T-helper 2 cell (primary cell): Measurements from ENCODE around the gene MAGEA4.
"Not testable (repeated sequence)": the region's sequence is repeated elsewhere in the genome, so short reads cannot be mapped to it uniquely, and the experiment has no call there.

Source experiments
- DNase-seq, 5 experiments: peaks; one replicate each; pipeline versions ENCODE4 v3.0.0 to v3.0.0-alpha.2; 2012 to 2022
- total RNA-seq, 2 donors: gene quantifications; one replicate each; lab custom pipeline; 2026; lab: John Stamatoyannopoulos, UW

Gene MAGEA4
- total RNA-seq: 0 reads per million in 2 donors

GRCh38 chrX:151912780-151913179, at the start of gene MAGEA4:
TSS of gene MAGEA4 (plus strand) at chrX:151912889. CDS start at chrX:151923665, 10,776 bp downstream.
- no peak for DNase-seq

- no peak for DNase-seq
Observed at GRCh38 chrX:151870602-151871001, 42.1 kb upstream of the MAGEA4 start.

- DNase-seq: no peak
Observed at GRCh38 chrX:151871244-151871643, 41.4 kb upstream of the MAGEA4 start.

- DNase-seq: no peak
Observed at GRCh38 chrX:151873096-151873495, 39.6 kb upstream of the MAGEA4 start.

- DNase-seq: no peak
Observed at GRCh38 chrX:151875270-151876026, 37.2 kb upstream of the MAGEA4 start.

GRCh38 chrX:151878574-151878973, 34.1 kb upstream of the MAGEA4 start:
- DNase-seq: no peak

- no peak for DNase-seq
Observed at GRCh38 chrX:151879856-151880255, 32.8 kb upstream of the MAGEA4 start.

- no peak for DNase-seq
Observed at GRCh38 chrX:151880895-151881294, 31.8 kb upstream of the MAGEA4 start.

GRCh38 chrX:151889421-151889820, 23.3 kb upstream of the MAGEA4 start:
- DNase-seq: no peak

GRCh38 chrX:151896734-151897474, 15.8 kb upstream of the MAGEA4 start:
- no peak for DNase-seq

- no peak for DNase-seq
Observed at GRCh38 chrX:151899622-151900021, 13.1 kb upstream of the MAGEA4 start.

GRCh38 chrX:151901826-151902225, 10.9 kb upstream of the MAGEA4 start:
- DNase-seq: no peak

GRCh38 chrX:151902813-151903591, 9.7 kb upstream of the MAGEA4 start:
- no peak for DNase-seq

GRCh38 chrX:151904989-151905388, 7.7 kb upstream of the MAGEA4 start:
- DNase-seq: no peak

- no peak for DNase-seq
Observed at GRCh38 chrX:151912221-151912620, 468 bp upstream of the MAGEA4 start.

GRCh38 chrX:151918736-151919135, 6.0 kb downstream of the MAGEA4 start:
- not testable (repeated sequence) for DNase-seq

GRCh38 chrX:151919610-151920009, 6.9 kb downstream of the MAGEA4 start:
- DNase-seq: no peak

GRCh38 chrX:151920101-151920500, 7.4 kb downstream of the MAGEA4 start:
- no peak for DNase-seq

GRCh38 chrX:151920530-151920929, 7.8 kb downstream of the MAGEA4 start:
- no peak for DNase-seq

- DNase-seq: no peak
Observed at GRCh38 chrX:151921292-151921691, 8.6 kb downstream of the MAGEA4 start.

- no peak for DNase-seq
Observed at GRCh38 chrX:151921866-151922265, 9.2 kb downstream of the MAGEA4 start.

GRCh38 chrX:151922692-151923091, 10.0 kb downstream of the MAGEA4 start:
- no peak for DNase-seq

- no peak for DNase-seq
Observed at GRCh38 chrX:151923648-151924047, 11.0 kb downstream of the MAGEA4 start.
